GM21381 (cell line): ENCODE results near the gene CCL21.
"Not testable (repeated sequence)": the region's sequence is repeated elsewhere in the genome, so short reads cannot be mapped to it uniquely, and the experiment has no call there.

Source experiments
- ATAC-seq: cut with Tn5 transposase; IDR thresholded peaks from one replicate; pipeline ENCODE4 v1.9.1; 2021; ENCODE audit warnings: mild to moderate bottlenecking, moderate library complexity; ENCODE audit not compliant: unreplicated experiment

CCL21 gene, protein sequence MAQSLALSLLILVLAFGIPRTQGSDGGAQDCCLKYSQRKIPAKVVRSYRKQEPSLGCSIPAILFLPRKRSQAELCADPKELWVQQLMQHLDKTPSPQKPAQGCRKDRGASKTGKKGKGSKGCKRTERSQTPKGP

GRCh38 chr9:34710023-34710422 lies at the start of gene CCL21:
Gene CCL21, minus strand, starts transcription at chr9:34710136. Its CDS starts 70 bp downstream, at chr9:34710066.
- ATAC-seq: no peak

- no peak for ATAC-seq
Observed at GRCh38 chr9:34759432-34760134, 49.6 kb upstream of the CCL21 start.

DNA sequence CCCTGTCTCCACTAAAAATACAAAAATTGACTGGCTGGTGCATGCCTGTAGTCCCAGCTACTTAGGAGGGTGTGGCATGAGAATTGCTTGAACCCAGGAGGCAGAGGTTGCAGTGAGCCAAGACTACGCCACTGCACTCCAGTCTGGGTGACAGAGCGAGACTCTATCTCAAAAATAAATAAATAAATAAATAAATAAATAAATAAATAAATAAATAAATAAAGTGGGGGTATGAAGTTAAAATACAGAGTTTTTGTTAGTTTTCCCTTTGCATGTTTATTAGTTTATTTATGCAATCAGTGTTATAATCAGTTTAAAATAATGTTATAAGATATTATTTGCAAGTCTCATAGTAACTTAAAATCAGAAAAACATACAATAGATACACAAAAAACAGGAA lies 40.4 kb upstream of the CCL21 start:
- not testable (repeated sequence) for ATAC-seq

GRCh38 chr9:34746526-34746925 lies 36.6 kb upstream of the CCL21 start:
- ATAC-seq: no peak

- no peak for ATAC-seq
Observed at GRCh38 chr9:34744295-34745221, 34.6 kb upstream of the CCL21 start.

DNA sequence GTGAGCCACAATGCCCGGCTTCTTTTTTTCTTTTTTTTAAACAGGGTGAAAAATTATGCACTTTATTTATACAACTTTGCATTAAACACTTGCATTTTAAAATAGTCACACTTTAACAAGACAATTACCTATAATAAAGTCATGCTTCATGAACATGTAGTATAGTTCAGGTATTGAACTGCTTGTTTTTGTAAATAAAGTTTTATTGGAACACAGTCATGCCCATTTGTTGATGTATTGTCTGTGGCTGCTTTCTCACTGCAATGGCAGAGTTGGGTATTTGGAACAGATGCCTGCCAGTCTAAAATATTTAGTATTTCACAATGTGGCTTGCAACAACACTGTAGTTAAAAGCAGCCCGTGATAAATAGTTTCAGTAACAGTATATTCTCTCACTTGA lies 32.8 kb upstream of the CCL21 start:
- ATAC-seq: no peak

GRCh38 chr9:34741628-34742027 lies 31.7 kb upstream of the CCL21 start:
- ATAC-seq: no peak

GRCh38 chr9:34740176-34740575 lies 30.2 kb upstream of the CCL21 start:
- ATAC-seq: not testable (repeated sequence)

GRCh38 chr9:34737677-34738260 lies 27.8 kb upstream of the CCL21 start:
- no peak for ATAC-seq

DNA sequence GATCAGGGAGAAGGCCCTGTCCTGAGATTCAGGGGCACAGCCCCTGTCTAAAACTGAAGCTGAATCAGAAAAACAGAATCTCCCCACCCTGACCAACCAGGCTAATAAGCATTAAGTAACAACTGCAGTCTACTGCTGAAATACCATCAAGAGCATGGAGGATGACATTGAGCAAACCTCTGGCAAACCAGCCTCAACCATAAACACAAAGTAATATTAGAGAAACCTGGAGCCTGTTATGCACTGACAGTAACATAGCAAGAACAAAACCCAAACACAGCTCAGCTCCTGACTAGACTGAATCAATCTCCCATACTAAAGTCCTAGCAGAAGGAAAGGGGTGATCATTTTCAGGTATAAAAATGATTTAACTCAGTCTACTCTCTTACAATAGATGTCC lies 24.8 kb upstream of the CCL21 start:
- no peak for ATAC-seq

DNA sequence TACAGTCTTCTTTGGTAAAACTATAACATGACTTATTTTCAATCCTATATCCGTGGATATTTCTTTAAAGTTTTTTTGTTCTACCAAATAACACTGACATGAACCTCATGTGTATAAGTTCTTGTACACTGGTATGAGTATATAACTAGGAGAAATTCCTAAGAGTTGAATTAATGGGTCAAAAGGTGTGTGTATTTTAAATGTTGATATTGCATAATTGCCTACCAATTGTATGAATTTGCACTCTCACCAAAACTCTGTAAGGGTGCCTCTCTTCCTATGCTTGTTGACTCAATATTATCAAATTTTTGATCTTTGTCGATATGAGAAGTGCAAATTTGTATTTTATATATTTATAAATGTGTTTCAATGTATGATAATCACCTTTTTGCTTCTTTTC lies 22.9 kb upstream of the CCL21 start:
- no peak for ATAC-seq

DNA sequence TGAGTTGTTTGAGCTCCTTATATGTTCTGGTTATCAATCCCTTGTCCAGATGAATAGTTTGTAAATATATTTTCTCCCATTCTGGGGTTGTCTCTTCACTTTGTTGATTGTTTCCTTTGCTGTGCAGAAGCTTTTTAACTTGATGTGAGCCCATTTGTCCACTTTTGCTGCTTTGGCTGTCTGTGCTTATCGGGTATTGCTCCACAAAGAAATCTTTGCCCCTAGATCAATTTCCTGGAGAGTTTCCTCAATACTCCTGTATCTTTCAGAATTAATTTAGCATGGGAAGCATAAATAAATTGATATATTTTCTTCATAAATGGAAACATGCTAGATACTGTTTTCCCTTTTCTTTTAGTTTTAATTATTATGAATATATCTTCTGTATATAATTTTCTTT lies 22.5 kb upstream of the CCL21 start:
- ATAC-seq: no peak

GRCh38 chr9:34723141-34723540 lies 13.2 kb upstream of the CCL21 start:
- no peak for ATAC-seq

DNA sequence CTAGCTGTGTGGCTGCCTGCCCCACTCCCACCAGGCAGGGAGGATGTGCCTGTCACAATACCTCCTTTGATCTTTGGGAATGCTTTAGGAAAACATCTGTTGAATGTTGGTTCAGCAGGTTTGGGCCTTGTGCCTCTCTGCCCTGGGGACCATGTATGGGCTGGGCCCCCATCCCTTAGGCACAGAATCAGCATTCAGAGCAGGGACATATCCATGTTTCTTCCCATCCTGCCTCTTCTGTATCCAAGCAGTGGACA lies 9.8 kb upstream of the CCL21 start:
- not testable (repeated sequence) for ATAC-seq

- no peak for ATAC-seq
Observed at GRCh38 chr9:34719021-34719768, 9.3 kb upstream of the CCL21 start.

DNA sequence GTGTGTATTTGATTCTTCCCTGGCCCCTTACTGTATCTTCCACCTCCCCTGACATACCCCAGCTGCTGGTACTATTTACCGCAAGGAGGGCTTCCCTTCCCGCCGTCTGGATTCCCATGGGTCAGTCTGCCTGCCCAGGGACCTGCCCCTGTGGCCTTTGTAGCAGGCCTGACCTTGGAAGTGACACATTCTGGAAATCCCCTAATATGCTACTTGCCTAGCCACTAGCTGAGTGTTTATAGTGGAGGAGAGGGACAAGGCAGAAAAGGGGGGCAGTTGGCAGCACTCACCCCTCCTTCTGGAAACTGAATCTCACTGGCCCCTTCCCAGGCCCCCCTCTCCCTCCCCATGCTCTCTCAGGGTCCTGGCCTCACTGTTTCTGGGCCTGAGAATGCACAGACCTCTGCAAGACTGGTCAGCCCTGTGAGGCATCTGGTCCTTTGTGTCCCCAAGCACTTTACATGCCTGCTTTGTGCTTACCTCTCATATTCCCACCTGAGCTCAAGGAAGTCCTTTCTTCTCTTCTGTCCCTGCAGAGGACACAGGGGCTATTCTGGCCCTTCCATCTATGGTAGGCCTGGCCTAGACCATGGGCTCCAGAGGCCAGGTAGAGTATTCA lies 8.2 kb upstream of the CCL21 start:
- no peak for ATAC-seq

DNA sequence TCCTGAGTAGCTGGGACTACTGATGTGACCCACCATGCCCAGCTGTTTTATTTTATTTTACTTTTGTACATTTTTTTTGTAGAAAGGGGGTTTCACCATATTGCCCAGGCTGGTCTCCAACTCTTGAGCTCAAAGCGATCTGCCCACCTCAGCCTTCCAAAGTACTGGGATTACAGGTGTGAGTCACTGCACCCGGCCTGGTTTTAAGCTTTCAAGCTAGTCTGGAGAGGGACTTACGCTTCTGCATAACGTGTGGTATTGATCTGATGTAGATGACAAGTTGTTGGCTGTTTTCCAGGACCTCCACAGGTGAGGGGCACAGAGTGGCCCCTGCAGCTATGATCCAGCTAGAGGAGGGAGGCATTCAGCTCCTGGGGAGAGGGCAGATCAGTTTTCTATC lies 6.8 kb upstream of the CCL21 start:
- ATAC-seq: no peak

DNA sequence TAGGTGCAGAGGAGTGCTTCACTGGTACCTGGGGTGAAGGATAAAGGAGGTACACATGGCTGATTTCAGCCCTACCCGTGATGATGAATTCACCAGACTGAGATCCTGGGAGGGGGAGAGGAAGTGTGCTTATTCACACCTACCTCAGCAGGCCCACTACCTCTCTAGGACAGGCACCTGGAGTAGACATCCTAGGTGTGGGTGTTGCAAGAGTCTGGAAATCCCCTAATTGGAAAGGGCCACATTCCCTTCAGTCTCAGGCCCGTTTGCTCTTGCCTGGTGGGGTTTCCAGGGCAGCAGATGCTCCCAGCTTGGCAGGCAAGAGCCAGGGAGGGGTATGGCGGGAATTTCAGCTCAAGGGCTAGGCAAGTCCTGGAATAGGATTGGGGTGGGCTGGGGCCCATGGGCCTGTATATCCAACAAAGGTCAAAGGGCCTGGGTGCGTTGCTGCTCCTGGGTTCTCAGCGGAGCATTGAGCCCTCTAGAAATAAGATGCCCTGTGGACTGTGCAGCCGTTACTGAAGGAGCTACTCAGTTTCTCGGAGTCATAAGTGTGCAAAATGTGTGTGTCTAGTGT lies 5.8 kb upstream of the CCL21 start:
- no peak for ATAC-seq

GRCh38 chr9:34714007-34714406 lies 4.1 kb upstream of the CCL21 start:
- no peak for ATAC-seq

- no peak for ATAC-seq
Observed at GRCh38 chr9:34712140-34712539, 2.2 kb upstream of the CCL21 start.
